ENCODE data around the gene CACNA2D2. TPM values are rescaled to one million over a fixed set of nuclear protein-coding genes. Genes with fewer than 3 reads are reported as not detected.

The CACNA2D2 gene
- total RNA-seq, 1 donor from 2014 or later: 0.53 TPM

- peaks cover 49% of the 10 kb centered on the region for H3K4me1 Mint-ChIP-seq
- ChIA-PET CTCF (interaction anchor here (0.8 kb wide), 1 partner anchor 12 kb away, joined by 3 read pairs; no protein-coding TSS in a partner anchor), POLR2A (interaction anchor here (0.6 to 1.6 kb wide), 7 partner anchors 9 to 58 kb away, joined by 3 to 15 read pairs (median 5); partner anchors contain the start of genes CYB561D2, NPRL2 and RASSF1)
- no peaks in the 10 kb centered on the region for H3K9me3 Mint-ChIP-seq
- H3K27me3 Mint-ChIP-seq: no peaks in the 10 kb centered on the region
- peak within 1 kb of the TSS; percentile 89 for H3K27ac Mint-ChIP-seq
- ATAC-seq (ENCODE audit: low read depth) (peak; percentile 100), DNase-seq (peak; percentile 88)
- TF ChIP-seq, protein P1, sequence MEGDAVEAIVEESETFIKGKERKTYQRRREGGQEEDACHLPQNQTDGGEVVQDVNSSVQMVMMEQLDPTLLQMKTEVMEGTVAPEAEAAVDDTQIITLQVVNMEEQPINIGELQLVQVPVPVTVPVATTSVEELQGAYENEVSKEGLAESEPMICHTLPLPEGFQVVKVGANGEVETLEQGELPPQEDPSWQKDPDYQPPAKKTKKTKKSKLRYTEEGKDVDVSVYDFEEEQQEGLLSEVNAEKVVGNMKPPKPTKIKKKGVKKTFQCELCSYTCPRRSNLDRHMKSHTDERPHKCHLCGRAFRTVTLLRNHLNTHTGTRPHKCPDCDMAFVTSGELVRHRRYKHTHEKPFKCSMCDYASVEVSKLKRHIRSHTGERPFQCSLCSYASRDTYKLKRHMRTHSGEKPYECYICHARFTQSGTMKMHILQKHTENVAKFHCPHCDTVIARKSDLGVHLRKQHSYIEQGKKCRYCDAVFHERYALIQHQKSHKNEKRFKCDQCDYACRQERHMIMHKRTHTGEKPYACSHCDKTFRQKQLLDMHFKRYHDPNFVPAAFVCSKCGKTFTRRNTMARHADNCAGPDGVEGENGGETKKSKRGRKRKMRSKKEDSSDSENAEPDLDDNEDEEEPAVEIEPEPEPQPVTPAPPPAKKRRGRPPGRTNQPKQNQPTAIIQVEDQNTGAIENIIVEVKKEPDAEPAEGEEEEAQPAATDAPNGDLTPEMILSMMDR (IDR thresholded peaks at IDR 0.05): no peak
- peak within 1 kb of the TSS; percentile 96 for H3K4me3 Mint-ChIP-seq
- intact Hi-C loops (cut with micrococcal nuclease): loop anchor here (1.0 to 10.0 kb wide), 11 partner anchors 8 to 1696 kb away; partner anchors contain the start of genes DUSP7, HEMK1, HYAL3 and IFRD2
- H3K36me3 Mint-ChIP-seq (ENCODE audit: low read depth): peaks cover 36% of the 10 kb centered on the region
Observed at GRCh38 chr3:50358911-50359759, 144.3 kb downstream of the CACNA2D2 start, which contains the start of gene TMEM115. Gene TMEM115, minus strand, starts transcription at chr3:50359521. Its CDS starts 458 bp downstream, at chr3:50359063.

- Mint-ChIP-seq H3K4me1 (peaks cover 48% of the 10 kb centered on the region), H3K36me3 (ENCODE audit: low read depth) (peaks cover 41% of the 10 kb centered on the region), H3K9me3 (no peaks in the 10 kb centered on the region), H3K4me3 (peak overlapping the region; percentile 96), H3K27me3 (no peaks in the 10 kb centered on the region), H3K27ac (peak overlapping the region; percentile 78)
- ChIA-PET CTCF (no interaction called here), POLR2A (interaction anchor here (1.0 kb wide), 1 partner anchor 18 kb away, joined by 3 read pairs; the partner anchor contains the start of gene RASSF1)
- intact Hi-C loops (cut with micrococcal nuclease): loop anchor here (2.0 to 10.0 kb wide), 4 partner anchors 159 to 1696 kb away; partner anchors contain the start of genes DUSP7, HEMK1 and MANF
- TF ChIP-seq, protein P1 (IDR thresholded peaks at IDR 0.05): no peak
- DNase-seq (no peak), ATAC-seq (ENCODE audit: low read depth) (no peak)
Observed at GRCh38 chr3:50358355-50358910, 145.0 kb downstream of the CACNA2D2 start.

- peaks cover 50% of the 10 kb centered on the region for H3K4me1 Mint-ChIP-seq
- POLR2A ChIA-PET: interaction anchor here (1.2 to 1.3 kb wide), 2 partner anchors 17 to 20 kb away, joined by 3 to 9 read pairs; partner anchors contain the start of gene RASSF1
- H3K4me3 Mint-ChIP-seq: peak overlapping the region; percentile 59
- CTCF ChIA-PET: no interaction called here
- intact Hi-C loops (cut with micrococcal nuclease): loop anchor here (5.0 to 10.0 kb wide), 2 partner anchors 160 to 1697 kb away; partner anchors contain the start of gene DUSP7
- no peak overlapping the region for H3K27ac Mint-ChIP-seq
- ATAC-seq (ENCODE audit: low read depth): no peak
- H3K36me3 Mint-ChIP-seq (ENCODE audit: low read depth): peaks cover 48% of the 10 kb centered on the region
- no peaks in the 10 kb centered on the region for H3K9me3 Mint-ChIP-seq
- DNase-seq: no peak
- TF ChIP-seq, protein P1 (IDR thresholded peaks at IDR 0.05): no peak
- H3K27me3 Mint-ChIP-seq: no peaks in the 10 kb centered on the region
Observed at GRCh38 chr3:50357481-50357880, 146.0 kb downstream of the CACNA2D2 start.

GRCh38 chr3:50356553-50356952 is 146.9 kb downstream of the CACNA2D2 start:
- Mint-ChIP-seq H3K36me3 (ENCODE audit: low read depth) (peaks cover 48% of the 10 kb centered on the region), H3K27ac (peak overlapping the region; percentile 24), H3K4me1 (peaks cover 56% of the 10 kb centered on the region), H3K4me3 (peak overlapping the region; percentile 24), H3K27me3 (no peaks in the 10 kb centered on the region), H3K9me3 (no peaks in the 10 kb centered on the region)
- DNase-seq: no peak
- CTCF ChIA-PET: interaction anchor here (0.6 to 0.8 kb wide), 2 partner anchors 9 to 1097 kb away, joined by 4 to 5 read pairs; no protein-coding TSS in a partner anchor
- intact Hi-C loops (cut with micrococcal nuclease): loop anchor here (5.0 to 10.0 kb wide), 2 partner anchors 161 to 1698 kb away; partner anchors contain the start of gene DUSP7
- POLR2A ChIA-PET: interaction anchor here (0.9 to 1.3 kb wide), 3 partner anchors 9 to 19 kb away, joined by 3 to 9 read pairs (median 4); partner anchors contain the start of gene RASSF1
- TF ChIP-seq, protein P1 (IDR thresholded peaks at IDR 0.05): no peak
- ATAC-seq (ENCODE audit: low read depth): no peak

Data from activated B cell treated with CpG ODN at 0.5 μM for 24 hours (primary cell).